Measurements from ENCODE around the gene TAF4.

- TF ChIP-seq, protein P1, sequence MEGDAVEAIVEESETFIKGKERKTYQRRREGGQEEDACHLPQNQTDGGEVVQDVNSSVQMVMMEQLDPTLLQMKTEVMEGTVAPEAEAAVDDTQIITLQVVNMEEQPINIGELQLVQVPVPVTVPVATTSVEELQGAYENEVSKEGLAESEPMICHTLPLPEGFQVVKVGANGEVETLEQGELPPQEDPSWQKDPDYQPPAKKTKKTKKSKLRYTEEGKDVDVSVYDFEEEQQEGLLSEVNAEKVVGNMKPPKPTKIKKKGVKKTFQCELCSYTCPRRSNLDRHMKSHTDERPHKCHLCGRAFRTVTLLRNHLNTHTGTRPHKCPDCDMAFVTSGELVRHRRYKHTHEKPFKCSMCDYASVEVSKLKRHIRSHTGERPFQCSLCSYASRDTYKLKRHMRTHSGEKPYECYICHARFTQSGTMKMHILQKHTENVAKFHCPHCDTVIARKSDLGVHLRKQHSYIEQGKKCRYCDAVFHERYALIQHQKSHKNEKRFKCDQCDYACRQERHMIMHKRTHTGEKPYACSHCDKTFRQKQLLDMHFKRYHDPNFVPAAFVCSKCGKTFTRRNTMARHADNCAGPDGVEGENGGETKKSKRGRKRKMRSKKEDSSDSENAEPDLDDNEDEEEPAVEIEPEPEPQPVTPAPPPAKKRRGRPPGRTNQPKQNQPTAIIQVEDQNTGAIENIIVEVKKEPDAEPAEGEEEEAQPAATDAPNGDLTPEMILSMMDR (CRISPR knock-in tag; IDR thresholded peaks at IDR 0.05) = no peak
- no peak for TF ChIP-seq ZNF253 (CRISPR knock-in tag; IDR thresholded peaks at IDR 0.05; ENCODE audit: borderline replicate concordance)
- no peak for TF ChIP-seq ELK4 (CRISPR knock-in tag; IDR thresholded peaks at IDR 0.05; ENCODE audit: borderline replicate concordance)
- TF ChIP-seq ZNF207 (IDR thresholded peaks at IDR 0.05; ENCODE audit: borderline replicate concordance) = no peak
- TF ChIP-seq KAT2B (IDR thresholded peaks at IDR 0.05; ENCODE audit: borderline replicate concordance, low read depth, low read length) = no peak
- TF ChIP-seq POLR2A (IDR thresholded peaks at IDR 0.05; ENCODE audit: insufficient read depth in 1 of 2, low read depth in 2 of 2, low read length in 2 of 2) = no peak
These were observed 34.1 kb downstream of the TAF4 start for GRCh38 chr20:62031462-62032092.

All from HepG2 (cell line).